HL-60/S4 treated with phorbol 12-myristate 13-acetate at 8.2 ng/mL for 4 days and 3 days (cell line): ENCODE data around the gene ZBTB20.

Experiments used
- in situ Hi-C: fragments of 300-500 bp; cut with MboI; formaldehyde crosslinking; loops from 2 replicates; pipeline ENCODE4 v1.15.0; 2022; ENCODE audit warnings: low sequenced_read_pairs

ZBTB20 gene

DNA sequence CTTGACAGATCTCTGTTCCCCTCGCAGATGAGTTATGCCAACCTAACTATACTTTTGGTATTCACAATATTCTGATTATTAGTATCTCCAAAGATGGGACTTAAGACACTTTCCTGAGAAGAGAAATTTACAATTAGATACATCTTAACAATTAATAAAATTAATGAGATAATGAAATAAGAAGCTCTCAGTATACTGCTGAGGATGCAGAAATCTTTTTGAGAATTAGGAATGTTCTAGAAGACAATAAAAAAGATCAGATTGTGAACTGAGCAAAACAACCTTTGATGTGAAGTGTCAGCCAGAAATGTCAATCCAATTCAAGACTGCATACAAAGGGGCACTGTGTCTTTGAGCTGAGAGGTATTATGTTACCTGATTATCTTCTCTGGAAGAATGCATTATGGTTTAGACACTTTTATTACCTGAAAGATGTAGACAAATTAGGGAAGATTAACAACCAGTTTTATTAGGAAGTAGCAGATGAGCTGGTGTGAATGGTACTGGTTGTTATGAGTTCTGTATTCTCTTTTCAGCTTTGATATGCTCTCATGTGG is 590.4 kb downstream of the ZBTB20 start:
- in situ Hi-C loops: no loop called here

DNA sequence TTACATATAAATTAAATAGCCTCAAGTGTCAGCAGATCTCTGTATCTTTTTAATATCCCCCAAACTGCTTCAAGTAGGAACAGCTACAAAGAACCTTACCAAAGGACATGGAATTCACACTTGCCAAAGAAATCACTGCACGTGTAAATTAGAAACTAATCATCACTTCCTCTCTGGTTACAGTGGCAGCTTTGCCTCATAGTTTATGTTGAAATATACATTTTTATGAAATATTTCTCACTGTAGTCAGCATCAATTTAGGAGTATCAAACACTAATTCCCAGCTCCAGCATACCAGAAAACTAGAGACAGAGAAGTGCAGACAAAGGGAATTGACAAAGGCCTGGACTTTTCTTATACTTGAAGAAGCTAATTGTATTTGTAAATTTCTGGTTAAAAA is 592.4 kb downstream of the ZBTB20 start:
- in situ Hi-C loops: no loop called here

DNA sequence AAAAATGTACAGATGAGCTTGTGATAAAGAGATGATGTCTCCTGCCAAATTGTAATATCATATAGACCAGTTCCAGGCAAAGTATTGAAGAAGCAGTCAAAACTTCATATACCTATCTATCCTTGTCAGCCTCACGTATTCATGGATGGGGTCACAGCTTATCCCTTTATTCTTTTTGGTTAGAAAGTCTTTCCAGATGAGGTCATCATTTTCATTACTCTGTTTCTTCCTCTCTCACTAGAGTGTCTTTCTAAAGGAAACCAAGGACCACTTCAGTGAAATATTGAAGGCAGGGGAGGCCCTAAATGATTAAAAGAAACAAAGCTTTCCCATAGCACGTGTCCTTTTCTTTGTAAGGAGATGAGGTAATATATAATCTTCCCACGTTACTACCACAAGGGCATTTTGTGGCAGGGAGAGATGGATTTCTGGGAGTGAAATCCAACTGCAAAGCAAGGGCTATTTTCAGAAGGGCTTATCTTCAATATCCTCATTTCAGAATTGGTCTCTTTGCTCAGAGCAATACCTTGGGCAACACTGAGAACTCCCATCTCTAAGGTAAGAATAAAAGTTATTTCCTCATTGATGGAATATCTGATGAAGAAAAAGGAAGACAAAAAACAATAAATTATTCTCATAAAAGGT is 593.0 kb downstream of the ZBTB20 start:
- in situ Hi-C loops: no loop called here

DNA sequence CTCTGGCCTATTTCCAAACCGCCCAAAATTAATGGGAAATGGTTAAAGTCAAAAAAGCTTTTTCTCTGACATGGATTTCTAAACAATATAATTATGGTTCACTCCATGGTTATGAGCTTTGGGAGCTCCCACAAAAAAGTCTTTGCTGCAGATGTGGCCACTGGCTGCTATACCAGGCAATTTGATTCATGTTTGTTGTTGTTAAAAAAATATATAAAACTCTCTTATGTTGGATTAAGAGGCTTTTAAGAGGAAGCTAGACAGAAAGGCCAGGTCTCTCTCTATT is 594.6 kb downstream of the ZBTB20 start:
- in situ Hi-C loops: no loop called here

DNA sequence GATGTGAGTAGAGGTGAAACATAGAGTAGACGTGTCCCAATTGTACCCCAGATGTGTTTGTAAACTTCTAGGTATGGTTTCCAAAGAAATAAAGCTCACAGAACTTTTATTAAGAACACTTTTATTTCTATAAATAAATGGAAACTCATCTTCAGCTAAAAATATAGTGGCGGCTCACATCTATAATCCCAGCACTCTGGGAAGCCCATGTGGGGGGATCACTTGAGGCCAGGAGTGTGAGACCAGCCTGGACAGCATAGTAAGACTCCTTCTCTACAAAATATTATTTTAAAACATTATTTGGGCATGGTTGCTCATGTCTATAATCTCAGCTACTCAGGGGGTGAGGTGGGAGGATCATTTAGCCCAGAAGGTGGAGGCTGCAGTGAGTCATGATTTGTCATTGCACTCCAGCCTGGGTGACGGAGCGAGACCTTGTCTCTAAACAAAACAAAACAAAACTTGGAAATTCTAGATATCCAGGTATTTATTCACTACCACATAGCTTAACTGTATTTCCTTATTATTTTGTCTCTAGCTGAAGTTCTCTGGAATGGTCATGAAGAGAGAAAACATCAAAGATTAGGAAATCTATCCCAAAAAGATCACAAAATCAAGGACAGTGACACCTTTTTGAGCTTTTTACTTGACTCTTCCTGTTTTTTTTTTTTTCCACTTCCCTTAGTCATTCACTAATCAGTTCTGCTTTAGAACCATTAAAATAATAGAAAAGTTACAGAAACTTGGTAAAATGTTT is 595.1 kb downstream of the ZBTB20 start:
- in situ Hi-C loops: no loop called here

DNA sequence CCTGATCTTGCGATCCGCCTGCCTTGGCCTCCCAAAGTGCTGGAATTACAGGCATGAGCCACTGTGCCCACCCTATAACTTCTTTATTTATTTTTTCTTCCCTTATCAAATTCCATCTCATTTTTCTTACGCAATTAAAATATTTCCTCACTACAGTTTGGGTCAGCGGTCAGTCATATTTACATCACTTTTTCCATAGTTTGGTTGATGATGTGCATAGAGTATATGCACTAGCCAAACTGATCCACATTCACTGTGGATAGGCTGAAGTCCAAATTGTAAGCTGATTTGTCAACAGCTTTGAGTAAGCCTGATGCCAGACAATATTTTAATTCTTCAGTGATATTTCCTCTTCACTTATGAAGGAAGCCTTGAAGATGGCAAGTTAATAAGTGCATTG is 596.9 kb downstream of the ZBTB20 start:
- in situ Hi-C loops: no loop called here

DNA sequence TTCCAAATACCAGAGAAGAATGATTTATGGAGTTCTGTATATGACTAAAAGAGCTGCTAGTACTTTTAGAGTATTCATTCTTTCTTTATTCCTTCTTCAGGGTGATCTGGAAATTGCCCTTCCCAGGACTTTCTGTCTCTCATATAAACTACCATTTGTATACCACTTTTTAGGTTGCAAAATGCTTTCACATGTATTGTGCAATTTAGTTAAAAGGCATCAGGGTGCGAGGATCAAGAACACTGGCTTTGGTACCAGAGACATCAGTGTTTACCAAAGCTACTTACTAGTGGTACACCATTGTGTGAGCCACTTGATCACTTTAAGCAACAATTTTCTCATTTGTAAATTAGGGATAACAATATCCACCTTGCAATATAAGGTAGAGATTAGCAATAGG is 601.9 kb downstream of the ZBTB20 start:
- in situ Hi-C loops: no loop called here

DNA sequence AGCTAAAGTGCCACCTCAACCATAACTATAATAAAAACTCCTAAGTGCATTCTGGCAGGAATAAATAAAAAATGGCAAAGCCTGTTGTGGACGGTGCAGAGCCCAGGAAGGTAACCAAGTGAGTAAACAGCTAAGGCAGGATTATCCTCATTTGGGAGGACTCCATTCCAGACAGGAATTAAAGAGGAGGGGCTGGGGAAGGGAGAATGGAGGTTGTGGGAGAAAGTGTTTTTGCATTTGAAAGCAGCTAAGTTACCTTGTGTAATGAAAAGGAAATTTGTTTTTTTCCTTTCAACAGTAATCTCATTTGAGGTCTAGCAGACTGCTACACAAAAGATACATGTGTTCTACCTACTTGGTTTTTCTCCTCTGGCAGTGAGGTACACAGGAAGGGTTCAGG is 604.7 kb downstream of the ZBTB20 start:
- in situ Hi-C loops: no loop called here

DNA sequence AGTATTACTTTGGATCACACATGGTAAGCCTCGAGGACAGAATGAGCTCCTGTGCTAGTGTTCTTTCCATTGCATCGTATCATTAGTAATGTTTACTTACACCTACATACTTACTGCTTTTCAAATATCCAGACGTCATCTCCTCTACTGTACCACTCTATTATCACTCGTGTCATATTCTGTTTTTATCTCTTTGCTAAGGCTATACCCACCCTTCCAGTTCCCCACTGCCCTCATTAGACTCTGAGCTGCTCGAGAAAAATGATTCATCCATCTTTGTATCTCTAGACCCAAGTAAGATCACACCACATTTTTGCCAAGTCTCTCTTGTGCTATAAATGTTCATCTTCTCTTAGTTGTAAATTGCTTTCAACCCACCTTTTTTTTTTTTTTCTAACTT is 607.6 kb downstream of the ZBTB20 start:
- in situ Hi-C loops: no loop called here

DNA sequence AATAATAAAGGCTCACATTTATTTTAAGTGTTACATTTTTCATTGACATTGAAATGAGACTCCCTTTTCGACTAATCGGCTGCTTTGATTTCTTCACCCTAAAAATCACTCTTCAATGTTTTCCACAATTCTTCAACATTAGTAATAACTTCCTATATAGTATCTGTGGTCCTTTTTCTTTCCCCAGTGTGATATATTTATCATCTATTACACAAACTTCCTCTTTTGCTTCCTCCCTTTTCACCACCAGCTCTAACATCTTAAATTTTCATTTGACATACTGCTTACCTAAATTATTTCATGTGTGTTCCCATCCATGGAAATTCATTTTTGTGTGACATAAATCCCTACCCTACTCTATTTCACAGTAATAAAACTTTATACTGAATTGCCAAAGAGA is 608.9 kb downstream of the ZBTB20 start:
- in situ Hi-C loops: no loop called here

DNA sequence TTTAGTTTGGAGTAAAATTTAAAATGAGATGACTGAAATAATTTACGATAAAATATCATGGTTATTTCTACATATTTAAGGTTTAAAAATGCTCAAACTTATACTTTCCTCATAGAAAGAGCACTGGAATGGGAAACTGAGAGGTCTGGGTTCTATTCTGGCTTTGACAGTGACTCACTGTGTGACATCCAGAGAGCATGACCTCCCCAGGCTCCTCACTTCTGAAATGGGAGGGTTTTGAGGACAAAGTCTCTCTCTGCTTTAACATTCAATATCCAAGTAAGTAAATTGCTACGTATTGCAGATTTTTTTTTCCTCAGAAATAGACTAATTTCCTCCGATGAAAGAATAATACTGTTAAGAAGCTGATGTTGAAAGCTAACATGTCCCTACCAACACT is 618.6 kb downstream of the ZBTB20 start:
- in situ Hi-C loops: no loop called here

DNA sequence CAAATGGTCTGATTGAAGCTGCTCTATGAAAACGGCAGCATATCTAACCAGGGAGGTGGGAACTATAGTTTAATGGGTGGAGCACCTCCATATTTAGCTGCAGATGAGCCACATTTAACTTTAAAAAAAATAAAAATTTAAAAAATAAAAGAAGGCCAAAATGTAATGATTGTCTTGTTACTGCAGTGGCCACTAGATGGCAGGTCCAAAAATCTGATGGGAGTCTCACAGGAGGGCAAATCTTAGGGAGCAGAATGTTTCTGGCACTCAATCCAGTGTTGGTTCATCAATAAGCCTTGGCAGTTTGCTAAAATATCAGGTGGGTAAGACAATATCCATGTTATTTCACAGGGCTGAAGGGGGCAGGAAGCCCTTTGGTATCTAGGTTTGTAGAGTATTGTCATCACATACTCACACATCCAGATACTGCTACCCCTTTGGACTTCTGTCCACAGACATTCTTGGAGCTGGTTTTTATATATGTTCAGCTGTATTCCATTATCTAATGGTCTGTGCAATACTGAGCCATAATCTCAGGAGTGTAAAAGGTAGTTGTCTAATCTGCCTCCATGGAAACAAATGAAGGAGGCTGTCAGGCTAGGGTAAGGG is 619.9 kb downstream of the ZBTB20 start:
- in situ Hi-C loops: no loop called here

DNA sequence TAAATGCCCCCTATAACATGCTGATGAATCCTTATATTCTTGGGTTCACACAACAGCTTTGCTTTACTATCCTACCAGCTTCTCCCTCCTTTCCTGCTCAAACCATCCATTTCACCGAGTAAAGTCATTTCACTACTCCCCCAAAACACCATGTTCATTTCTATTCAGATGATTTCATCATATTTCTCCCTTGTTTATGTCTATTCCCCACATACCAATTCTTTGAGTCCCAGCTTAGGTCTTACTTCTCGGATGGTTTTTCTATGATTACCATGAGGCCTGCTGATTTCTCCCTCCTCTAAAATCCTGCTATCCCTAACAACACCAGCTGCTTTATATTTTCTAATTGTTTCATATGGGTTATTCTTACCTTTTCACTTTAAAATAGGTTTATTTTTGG is 621.8 kb downstream of the ZBTB20 start:
- in situ Hi-C loops: no loop called here

DNA sequence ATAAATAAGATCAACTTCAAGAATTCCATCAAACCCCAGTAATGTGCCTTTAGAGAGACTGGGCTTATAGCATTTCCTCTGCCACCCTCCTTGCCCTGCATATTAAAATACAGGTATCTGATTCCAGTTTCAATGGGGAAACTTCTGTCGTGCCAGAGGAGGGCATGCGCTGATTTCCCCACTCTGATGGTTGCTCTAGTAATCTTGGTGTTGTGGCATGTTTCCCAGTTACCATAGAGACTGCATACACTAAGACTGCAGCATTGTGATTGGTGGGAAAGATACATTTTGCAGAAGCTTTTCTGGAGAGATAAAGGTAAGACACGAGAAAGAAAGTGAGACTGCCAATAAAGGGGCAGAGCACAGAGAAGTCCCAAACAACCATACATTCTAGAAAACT is 627.7 kb downstream of the ZBTB20 start:
- in situ Hi-C loops: no loop called here

DNA sequence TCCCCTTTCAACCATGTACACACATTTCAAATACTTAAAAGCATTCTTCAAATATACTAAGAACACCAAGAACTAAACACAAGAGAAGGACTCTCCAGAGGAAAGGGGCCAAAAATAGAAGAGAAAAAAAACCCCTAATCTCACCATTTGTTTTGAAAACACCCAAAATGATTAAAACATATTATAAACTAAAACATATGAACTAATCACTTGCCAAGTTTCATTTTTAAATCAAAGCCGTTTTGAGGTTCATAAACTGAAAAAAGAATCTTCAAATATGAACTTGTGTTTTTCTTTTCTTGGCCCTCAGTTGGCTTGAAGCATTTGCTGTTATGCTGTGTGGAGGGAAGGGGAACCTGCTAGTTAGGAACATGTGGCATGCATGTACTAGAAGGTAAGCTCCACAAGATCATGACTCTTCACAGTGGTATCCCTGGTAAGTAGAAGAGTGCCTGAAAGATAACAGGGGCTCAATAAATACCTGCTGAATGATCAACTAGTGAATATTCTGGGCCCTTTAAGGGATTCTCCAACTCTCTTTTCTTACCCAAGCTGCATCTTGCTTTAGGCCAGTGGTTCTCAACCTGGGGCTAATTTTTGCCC is 628.8 kb downstream of the ZBTB20 start:
- in situ Hi-C loops: no loop called here

DNA sequence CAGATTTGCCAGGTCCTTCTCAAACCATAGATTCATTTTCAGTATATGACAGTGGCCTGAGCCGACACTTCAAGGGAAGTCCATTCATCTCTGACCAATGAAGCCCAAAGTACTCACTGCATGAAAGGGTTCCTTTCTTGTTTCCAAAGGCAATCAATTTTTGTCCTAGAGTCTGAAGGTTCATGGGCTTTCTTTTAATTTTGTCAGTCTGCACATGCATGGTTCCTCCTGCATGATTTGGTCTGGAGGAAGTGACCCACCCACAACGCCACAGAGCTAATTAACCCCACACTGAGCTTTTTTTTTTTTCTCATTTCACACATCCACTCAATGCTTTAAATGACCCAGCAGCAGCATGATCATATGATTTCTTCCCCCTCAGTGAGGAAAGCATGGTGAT is 636.9 kb downstream of the ZBTB20 start:
- in situ Hi-C loops: no loop called here

DNA sequence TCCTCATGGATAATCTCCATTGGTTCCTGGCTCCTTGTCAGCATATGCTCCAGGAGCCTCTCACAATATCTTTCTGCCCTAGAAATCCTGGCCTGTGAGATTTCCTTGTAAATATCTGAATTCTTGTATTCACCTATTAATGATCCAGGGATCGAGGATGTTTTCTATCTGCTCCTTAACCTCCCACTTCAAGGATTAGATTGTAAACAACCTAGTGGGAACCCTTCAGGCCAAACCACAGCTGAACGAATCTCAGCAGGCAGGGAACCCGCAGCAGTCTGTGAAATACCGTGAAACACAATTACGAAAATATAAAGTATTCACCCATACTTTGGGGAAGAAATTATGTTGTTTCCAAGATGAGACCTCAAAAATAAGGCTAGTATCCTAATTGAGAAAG is 637.3 kb downstream of the ZBTB20 start:
- in situ Hi-C loops: no loop called here

DNA sequence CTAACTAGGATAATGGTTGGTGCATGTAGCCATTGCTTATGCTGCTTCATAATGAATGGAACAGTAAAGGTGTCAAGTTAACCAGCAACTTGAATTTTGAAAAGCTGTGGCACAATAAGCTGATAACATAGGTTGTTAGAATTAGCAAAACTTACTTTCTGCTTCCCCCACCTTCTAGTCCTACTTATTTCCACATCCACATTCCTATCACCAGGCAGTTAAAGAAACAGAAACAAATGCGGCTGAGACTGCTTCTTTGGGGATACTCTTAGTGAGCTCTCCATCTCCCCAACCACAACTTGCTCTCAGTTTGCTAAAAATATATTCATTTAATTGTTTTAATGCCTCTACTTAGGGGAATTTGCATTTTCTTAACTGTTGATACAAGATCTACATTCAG is 638.1 kb downstream of the ZBTB20 start:
- in situ Hi-C loops: no loop called here

DNA sequence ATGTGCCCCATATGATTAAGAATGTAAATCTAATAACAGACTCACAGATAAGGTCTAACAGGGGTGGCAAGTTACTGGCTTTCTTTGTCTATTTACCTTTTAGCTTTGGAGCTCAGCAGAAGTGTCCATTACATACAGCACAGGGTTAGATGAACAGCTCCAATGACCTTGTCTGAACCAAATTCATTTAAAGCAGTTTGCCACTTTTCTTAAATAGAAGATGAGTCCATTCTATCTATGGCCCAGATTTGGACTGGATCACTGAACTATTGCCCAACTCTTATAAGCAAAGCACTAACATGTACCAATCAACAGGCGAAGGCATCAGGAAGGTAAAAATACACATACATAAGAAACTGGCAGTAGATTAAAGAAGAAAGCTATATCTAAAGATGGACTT is 638.9 kb downstream of the ZBTB20 start:
- in situ Hi-C loops: no loop called here

DNA sequence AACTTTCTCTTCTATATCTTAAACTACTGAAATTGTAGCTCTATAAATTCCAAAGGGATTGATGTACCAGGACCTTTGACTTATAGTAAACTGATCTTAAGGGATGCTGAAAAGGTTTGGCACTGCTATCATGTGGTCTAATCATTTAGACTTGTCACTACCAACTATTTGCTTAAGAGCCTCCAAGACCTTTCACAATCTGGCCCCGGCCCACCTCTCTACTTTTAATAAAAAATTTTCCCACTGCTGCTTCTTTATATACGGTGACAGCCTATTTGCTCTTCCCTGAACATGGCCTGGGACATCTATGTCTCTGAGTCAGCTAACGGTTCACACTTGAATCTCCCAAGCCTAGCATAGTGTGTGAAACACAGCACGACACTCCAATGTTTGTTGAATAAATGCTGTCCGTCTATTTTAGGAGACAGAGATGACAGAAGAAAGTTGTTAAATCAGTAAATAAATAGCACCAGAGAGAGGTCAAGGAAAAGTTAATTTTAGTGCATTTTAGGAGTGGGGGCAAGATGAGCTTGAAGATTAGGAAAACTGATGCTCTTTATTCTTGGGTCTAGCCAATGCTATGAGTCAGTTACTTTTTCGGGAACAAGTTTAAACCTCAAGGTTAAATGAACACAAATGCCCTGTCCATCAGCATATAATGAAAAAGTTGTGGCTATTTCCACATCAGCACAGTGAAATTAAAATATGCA is 640.3 kb downstream of the ZBTB20 start:
- in situ Hi-C loops: no loop called here

DNA sequence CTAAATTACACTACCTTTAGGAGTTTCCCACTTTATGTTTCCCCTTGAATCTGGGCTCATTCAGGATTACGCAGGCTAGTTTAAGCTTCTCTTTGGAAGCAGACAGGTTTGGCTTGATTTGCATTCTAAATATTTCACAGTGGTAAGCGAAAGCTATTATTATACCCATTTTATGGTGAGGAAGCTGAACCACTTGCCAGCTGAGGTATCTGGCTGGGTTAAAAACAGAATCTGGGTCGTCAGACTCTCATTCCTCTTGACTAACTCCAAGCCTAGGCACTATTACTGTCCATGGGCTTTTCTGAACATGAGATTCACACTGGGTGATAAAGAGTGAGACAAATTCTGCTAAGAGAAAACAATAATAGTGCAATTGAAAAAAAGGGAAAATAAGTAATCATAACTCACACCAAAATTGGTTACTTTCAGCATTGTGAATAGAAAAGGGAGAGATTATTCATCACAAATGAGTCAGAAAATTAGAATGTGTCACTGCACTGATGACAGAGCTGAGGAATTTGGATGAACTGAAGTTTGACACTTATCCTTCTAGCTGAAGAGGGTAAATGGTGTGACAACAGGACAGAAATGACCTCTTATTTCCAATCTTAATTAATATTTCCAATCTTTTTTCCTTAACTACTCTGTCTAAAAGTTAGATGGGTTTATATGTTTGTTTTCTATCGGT is 642.0 kb downstream of the ZBTB20 start:
- in situ Hi-C loops: no loop called here
